ENCODE data around the gene SMCO4. TPM values are rescaled to one million over a fixed set of nuclear protein-coding genes. Genes with fewer than 3 reads are reported as not detected.
"Not testable (repeated sequence)": the region's sequence is repeated elsewhere in the genome, so short reads cannot be mapped to it uniquely, and the experiment has no call there.

The SMCO4 gene, protein sequence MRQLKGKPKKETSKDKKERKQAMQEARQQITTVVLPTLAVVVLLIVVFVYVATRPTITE
- polyA plus RNA-seq (2012; ENCODE audit: insufficient read depth, insufficient read length, low read depth), result 83.5 TPM

DNA sequence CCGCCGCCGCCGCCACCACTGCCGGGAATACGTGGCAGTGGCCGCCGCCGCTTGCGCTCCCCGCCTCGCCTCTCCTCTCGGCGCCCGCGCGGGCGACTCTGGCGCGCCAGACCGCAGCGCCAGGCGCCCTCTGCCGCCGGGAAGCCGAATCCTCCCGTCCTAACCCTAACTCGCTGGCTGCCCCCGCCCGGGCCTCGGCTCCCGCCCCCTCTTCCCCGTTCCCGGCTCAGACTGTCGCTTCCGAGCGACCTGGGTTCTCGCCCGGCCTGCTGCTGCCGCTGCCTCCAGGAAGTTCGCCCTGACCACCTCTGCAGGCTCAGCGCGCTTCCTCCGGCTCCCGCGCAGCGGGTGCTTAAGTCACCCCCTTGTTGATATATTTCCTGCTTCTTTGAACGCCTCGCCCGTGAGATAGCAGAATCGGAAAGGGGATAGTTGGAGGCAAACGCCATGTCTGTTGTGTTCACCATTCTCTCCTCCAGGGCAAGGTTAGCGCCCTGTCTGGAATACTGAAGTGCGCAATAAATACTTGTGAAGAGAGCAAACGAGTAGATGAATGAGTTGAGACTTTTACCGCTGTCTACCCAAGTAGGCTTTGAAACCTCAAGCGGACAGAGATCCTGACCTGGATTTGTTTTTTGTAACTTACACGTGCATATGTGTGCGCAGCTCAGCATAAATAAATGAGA is at the start of gene SMCO4:
Gene SMCO4, minus strand, starts transcription at position 100 of the 686 bp plus-strand sequence. CDS start 64,202 bp downstream, outside the sequence.
- peak within 1 kb of the TSS; percentile 84 for H3K4me3 ChIP-seq (ENCODE audit: low read depth, low read length)
- peaks cover 9% of the 10 kb centered on the region for H3K4me1 ChIP-seq
- no peaks in the 10 kb centered on the region for H3K27me3 ChIP-seq
- TF ChIP-seq, protein P1, sequence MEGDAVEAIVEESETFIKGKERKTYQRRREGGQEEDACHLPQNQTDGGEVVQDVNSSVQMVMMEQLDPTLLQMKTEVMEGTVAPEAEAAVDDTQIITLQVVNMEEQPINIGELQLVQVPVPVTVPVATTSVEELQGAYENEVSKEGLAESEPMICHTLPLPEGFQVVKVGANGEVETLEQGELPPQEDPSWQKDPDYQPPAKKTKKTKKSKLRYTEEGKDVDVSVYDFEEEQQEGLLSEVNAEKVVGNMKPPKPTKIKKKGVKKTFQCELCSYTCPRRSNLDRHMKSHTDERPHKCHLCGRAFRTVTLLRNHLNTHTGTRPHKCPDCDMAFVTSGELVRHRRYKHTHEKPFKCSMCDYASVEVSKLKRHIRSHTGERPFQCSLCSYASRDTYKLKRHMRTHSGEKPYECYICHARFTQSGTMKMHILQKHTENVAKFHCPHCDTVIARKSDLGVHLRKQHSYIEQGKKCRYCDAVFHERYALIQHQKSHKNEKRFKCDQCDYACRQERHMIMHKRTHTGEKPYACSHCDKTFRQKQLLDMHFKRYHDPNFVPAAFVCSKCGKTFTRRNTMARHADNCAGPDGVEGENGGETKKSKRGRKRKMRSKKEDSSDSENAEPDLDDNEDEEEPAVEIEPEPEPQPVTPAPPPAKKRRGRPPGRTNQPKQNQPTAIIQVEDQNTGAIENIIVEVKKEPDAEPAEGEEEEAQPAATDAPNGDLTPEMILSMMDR (IDR thresholded peaks at IDR 0.05; ENCODE audit: low read depth, low read length), result peak; percentile 69
- no peaks in the 10 kb centered on the region for H3K9me3 ChIP-seq
- H3K36me3 ChIP-seq, result no peaks in the 10 kb centered on the region
- peak; percentile 92 for DNase-seq

DNA sequence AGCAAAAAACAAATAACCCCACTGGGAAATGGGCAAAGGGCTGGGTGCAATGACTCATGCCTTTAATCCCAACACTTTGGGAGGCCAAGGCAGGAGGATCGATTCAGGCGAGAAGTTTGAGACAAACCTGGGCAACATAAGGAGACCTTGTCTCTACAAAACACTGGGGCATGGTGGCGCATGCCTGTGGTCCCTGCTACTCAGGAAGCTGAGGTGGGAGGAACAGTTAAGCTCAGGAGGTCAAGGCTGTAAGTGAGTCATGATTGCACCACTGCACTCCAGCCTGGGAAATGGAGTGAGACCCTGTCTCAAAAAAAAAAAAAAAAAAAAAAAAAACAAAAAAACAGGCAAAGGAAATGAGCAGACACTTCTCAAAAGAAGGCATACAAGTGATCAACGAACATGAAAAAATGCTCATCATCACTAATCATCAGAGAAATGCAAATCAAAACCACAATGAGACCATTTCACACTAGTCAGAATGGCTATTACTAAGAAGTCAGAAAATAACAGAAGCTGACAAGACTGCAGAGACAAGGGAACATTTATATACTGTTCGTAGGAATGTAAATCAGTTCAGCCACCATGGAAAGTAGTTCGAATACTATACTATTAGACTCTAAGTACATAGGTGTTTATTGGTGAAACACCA is 48.2 kb upstream of the SMCO4 start:
- H3K4me1 ChIP-seq, result no peaks in the 10 kb centered on the region
- no peak for DNase-seq
- H3K27me3 ChIP-seq, result no peaks in the 10 kb centered on the region
- H3K9me3 ChIP-seq, result no peaks in the 10 kb centered on the region
- TF ChIP-seq, protein P1 (IDR thresholded peaks at IDR 0.05; ENCODE audit: low read depth, low read length), result no peak
- no peak overlapping the region for H3K4me3 ChIP-seq (ENCODE audit: low read depth, low read length)
- no peaks in the 10 kb centered on the region for H3K36me3 ChIP-seq

DNA sequence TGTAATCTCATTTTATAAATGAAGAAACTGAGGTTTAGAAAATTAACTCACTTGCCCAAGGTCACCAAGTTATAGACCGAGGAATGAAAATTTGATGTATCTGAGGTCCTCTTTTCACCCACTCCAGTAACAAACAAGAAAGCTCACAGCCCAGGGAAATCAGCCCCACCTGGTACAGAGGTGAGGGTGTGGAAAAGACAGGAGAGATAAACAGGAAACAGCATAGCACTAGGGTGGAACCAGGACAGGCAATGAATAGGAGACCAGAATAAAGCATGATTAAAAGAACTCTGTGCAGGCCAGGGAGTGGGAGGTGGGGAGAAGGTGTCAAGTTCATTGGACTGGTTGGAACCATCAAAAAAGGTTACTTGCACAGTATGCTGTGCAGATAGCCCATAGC is 46.2 kb upstream of the SMCO4 start:
- H3K4me3 ChIP-seq (ENCODE audit: low read depth, low read length), result no peak overlapping the region
- no peaks in the 10 kb centered on the region for H3K4me1 ChIP-seq
- TF ChIP-seq, protein P1 (IDR thresholded peaks at IDR 0.05; ENCODE audit: low read depth, low read length), result no peak
- no peaks in the 10 kb centered on the region for H3K36me3 ChIP-seq
- DNase-seq, result no peak
- H3K27me3 ChIP-seq, result no peaks in the 10 kb centered on the region
- no peaks in the 10 kb centered on the region for H3K9me3 ChIP-seq

DNA sequence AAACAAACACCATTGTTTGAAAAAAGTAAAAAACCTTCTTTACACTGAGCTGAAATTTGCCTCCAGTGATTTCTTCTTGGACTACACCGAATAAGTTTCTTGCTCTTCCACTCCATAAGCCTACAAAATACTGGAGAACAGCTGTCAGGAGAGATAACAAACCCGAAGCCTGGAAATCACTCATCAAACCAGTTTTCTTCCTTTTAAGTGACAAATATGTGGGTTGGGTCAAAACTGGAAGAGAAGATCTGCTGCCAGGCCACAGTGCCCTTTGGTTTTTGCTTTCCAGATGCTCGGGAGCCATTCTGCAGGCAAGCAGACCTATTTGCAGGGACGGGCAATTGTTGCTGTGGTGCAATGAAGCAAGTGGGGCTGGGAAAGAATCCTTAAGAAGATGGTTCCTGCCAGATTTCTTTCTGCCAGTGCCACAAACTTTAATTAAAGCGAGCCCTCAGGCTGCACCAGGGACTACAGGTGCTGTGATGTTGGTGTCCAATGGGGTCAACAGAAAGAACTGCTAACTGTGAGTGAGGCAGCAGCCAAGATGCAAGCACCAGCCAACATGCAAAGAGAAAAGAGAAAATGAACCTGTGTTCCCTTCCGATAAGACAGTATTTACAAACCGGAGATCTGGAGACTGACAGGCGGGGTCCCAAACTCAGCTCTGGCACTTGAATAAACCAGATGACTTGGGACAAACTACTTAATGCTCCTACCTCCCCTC is 44.8 kb upstream of the SMCO4 start:
- Histone ChIP-seq H3K4me1 (no peaks in the 10 kb centered on the region), H3K4me3 (ENCODE audit: low read depth, low read length) (no peak overlapping the region), H3K9me3 (no peaks in the 10 kb centered on the region), H3K36me3 (no peaks in the 10 kb centered on the region), H3K27me3 (no peaks in the 10 kb centered on the region)
- TF ChIP-seq, protein P1 (IDR thresholded peaks at IDR 0.05; ENCODE audit: low read depth, low read length), result no peak
- DNase-seq, result no peak

DNA sequence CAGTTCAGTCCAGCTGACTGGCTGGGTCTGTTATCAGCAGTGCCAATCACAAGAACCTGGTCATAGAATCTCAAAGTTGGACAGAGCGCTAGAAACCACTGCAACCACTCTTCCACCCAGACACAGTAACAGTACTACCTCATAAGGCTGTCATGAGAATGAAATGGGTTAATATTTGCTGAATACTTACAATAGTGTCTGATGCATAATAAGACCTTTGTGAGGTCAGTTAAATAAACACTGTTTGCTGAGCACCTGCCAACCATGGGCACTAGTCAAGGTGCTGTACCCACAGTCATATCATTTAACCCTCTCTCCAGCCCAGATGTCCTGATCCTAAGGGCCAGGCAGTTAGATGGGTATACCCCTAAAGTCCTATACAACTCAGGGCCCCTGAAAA is 44.2 kb upstream of the SMCO4 start:
- not testable (repeated sequence) for DNase-seq; H3K9me3 ChIP-seq; H3K36me3 ChIP-seq; H3K4me1 ChIP-seq; H3K4me3 ChIP-seq (ENCODE audit: low read depth, low read length); H3K27me3 ChIP-seq

DNA sequence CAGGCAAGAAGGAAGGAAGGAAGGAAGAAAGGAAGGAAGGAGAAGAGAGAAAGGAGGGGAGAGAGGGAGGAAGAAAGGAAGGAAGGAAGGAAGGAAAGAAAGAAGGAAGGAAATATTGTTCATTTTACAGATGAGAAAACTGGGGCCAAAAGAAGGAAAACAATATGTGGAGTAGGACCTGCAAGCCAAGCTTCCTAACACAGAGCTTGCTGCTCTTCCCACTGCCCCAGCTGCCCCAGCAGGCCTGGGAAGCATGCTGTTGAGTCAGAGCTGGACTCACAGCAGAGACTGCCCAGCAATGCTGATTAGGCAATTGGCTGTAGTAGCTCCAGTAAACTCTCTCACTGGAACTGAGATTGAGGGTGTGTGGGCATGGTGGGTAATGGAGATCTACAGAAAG is 42.6 kb upstream of the SMCO4 start:
- no peak for DNase-seq
- H3K27me3 ChIP-seq, result no peaks in the 10 kb centered on the region
- H3K4me3 ChIP-seq (ENCODE audit: low read depth, low read length), result no peak overlapping the region
- TF ChIP-seq, protein P1 (IDR thresholded peaks at IDR 0.05; ENCODE audit: low read depth, low read length), result no peak
- no peaks in the 10 kb centered on the region for H3K4me1 ChIP-seq
- no peaks in the 10 kb centered on the region for H3K36me3 ChIP-seq
- no peaks in the 10 kb centered on the region; the same call in 1 of the 2 replicates for H3K9me3 ChIP-seq
